HG02763 (cell line): Measurements from ENCODE around the gene ZNF837.

Experiments
- ATAC-seq: cut with Tn5 transposase; IDR thresholded peaks from one replicate; pipeline ENCODE4 v1.9.1; 2021; ENCODE audit warnings: mild to moderate bottlenecking, moderate library complexity; ENCODE audit not compliant: unreplicated experiment

The ZNF837 gene

DNA sequence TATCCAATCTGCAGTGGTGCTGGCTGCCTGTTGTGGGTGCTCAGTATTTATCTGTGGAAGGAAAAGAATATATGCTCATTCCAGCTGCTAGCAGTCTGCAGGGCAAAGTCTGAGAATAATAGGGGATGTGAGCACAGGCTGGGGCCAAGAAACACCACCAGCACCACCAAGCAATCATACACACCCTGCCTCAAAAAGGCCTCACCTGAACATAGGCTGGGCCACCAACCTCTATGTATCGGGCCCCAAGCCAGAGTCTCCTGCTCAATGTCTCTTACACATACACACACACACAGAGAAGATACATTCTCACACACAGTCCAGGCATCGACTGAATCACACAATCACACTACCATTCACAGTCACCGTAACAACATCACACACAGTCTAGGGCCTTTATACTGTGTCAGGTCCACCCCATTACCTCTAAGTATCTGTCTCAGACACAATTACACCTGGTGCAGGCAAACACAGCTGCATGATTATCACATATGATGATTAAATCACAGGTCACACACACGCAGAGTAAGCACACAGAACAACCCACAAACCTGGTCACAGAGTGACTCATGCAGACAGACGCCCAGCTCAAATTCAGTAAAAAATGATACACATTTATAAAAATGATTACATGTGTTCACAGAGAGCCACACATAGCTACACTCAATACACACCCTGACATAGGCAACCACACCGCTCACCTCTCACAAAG is 55.4 kb downstream of the ZNF837 start:
- ATAC-seq: no peak

DNA sequence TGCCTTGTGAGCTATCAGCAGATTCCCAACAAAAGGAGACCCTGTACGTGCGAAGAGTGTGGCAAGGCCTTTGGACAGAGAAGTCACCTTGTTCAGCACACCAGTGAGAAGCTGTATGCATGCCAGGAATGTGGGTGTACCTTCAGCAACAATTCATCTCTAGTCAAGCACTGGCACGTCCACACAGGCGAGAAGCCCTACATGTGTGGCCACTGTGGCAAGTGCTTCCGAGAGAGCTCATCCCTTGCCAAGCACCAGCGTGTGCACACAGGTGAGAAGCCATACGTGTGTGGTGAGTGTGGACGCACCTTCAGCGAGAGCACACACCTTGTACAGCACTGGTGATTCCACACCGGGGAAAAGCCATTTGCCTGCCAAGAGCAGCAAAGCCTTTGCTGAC is 61.6 kb downstream of the ZNF837 start:
- ATAC-seq: no peak

DNA sequence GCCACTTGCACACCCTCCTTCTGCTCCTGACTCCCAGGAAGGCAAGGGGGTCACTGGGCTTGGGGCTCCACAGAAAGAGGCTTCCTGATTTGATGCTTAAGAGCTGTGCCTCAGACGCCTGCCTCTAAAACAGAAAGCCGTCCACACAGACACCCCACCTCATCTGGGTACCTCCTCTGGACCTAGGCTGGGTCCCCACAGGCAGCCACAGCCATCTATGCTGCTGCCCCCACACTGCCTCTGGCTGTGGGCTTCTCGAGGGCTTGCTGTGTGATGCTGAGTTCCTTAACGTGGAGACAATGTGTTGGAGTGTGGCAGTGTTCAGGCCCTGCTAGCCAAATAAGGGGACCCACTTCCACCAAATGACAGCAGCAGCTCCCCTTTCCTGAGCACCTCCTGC is 62.5 kb downstream of the ZNF837 start:
- ATAC-seq: no peak
